A549 (cell line): Measurements from ENCODE around the gene ZC3H12C. TPM values are rescaled to one million over a fixed set of nuclear protein-coding genes. Genes with fewer than 3 reads are reported as not detected.

Experiments
- ATAC-seq, 2 experiments: fragments of 200-7000 bp in 1 of 2; fragments of >200 bp in 1 of 2; cut with Nextera tagmentation in 1 of 2; cut with Tn5 transposase in 1 of 2; 3 replicates each; pipeline versions ENCODE4 v1.8.0 to v1.9.1; 2018 to 2020; ENCODE audit warnings: mild to moderate bottlenecking in 1 of 2, moderate library complexity in 1 of 2
- CTCF ChIA-PET: fragments of 300-600 bp; sonication (Branson Sonifier 250); formaldehyde crosslinking; extraction: SDS; loops from one replicate; lab custom pipeline; 2021; ENCODE audit warnings: antibody characterized with exemption, inconsistent platforms; lab: Yijun Ruan, JAX
- POLR2A ChIA-PET: fragments of 350-600 bp; formaldehyde crosslinking; extraction: SDS; loops from one replicate; lab custom pipeline; 2021; ENCODE audit warnings: antibody characterized with exemption, inconsistent platforms; lab: Yijun Ruan, JAX
- DNase-seq, 2 experiments: peaks; one replicate each; pipeline versions ENCODE4 v3.0.0 to v3.0.0-alpha.2; 2011 to 2016; ENCODE audit warnings: low read depth in 1 of 2, low spot score in 1 of 2
- FAIRE-seq: peaks from 2 replicates; lab custom pipeline; 2011; peaks lifted over from hg19 to GRCh38; lab: Jason Lieb, UNC
- H3K27ac ChIP-seq, 2 experiments: fragments of >200 bp; sonication (Bioruptor Twin); formaldehyde crosslinking; 3 replicates each; pipeline ENCODE4 v1.5.1; 2016 to 2017
- H3K4me1 ChIP-seq: fragments of >200 bp; sonication (Bioruptor Twin); formaldehyde crosslinking; 3 replicates; pipeline ENCODE4 v1.6.1; 2016
- H3K4me2 ChIP-seq: fragments of >200 bp; sonication (Bioruptor Twin); formaldehyde crosslinking; 3 replicates; pipeline ENCODE4 v1.6.1; 2016
- H3K4me3 ChIP-seq: fragments of >200 bp; sonication (Bioruptor Twin); formaldehyde crosslinking; 3 replicates; pipeline ENCODE4 v1.5.1; 2016
- H3K9me3 ChIP-seq: fragments of >200 bp; sonication (Bioruptor Twin); formaldehyde crosslinking; 3 replicates; pipeline ENCODE4 v1.6.1; 2016
- ATOH8 ChIP-seq: fragments of 250-450 bp; sonication (Bioruptor Pico); IDR thresholded peaks from 2 replicates; pipeline ENCODE4 v1.5.0; 2020; ENCODE audit warnings: low read depth, mild to moderate bottlenecking, moderate library complexity
- CBX8 ChIP-seq: fragments of 200-600 bp; sonication (generic); IDR thresholded peaks from 2 replicates; pipeline ENCODE4 v1.6.1; 2016
- CHD2 ChIP-seq: fragments of 150-350 bp; IDR thresholded peaks from 2 replicates; pipeline ENCODE4 v1.6.1; 2014; ENCODE audit warnings: low read length; ENCODE audit not compliant: partially characterized antibody
- EHF ChIP-seq: fragments of 250-450 bp; sonication (Bioruptor Pico); IDR thresholded peaks from 2 replicates; pipeline ENCODE4 v1.5.0; 2020; ENCODE audit warnings: mild to moderate bottlenecking
- EP300 ChIP-seq, 2 experiments: fragments of >200 bp; sonication (Bioruptor Twin); formaldehyde crosslinking; IDR thresholded peaks; 2 replicates in 1 of 2; 3 replicates in 1 of 2; pipeline ENCODE4 v1.6.1; 2016 to 2017
- HDAC2 ChIP-seq: fragments of 200-600 bp; sonication (generic); IDR thresholded peaks from 2 replicates; pipeline ENCODE4 v1.6.1; 2016
- HEYL ChIP-seq: fragments of 250-450 bp; sonication (Bioruptor Pico); IDR thresholded peaks from 2 replicates; pipeline ENCODE4 v1.8.0; 2021; ENCODE audit warnings: mild to moderate bottlenecking, moderate library complexity
- HMGXB4 ChIP-seq: fragments of 250-450 bp; sonication (Bioruptor Pico); IDR thresholded peaks from 2 replicates; pipeline ENCODE4 v1.5.0; 2021; ENCODE audit warnings: mild to moderate bottlenecking, moderate library complexity, borderline replicate concordance
- HOXA7 ChIP-seq: fragments of 250-450 bp; sonication (Bioruptor Pico); IDR thresholded peaks from 2 replicates; pipeline ENCODE4 v1.5.0; 2020; ENCODE audit warnings: mild to moderate bottlenecking, moderate library complexity
- HOXB13 ChIP-seq: fragments of 250-450 bp; sonication (Bioruptor Pico); IDR thresholded peaks from 2 replicates; pipeline ENCODE4 v1.5.0; 2020; ENCODE audit warnings: low read depth, mild to moderate bottlenecking, moderate library complexity
- HOXB5 ChIP-seq: fragments of 250-450 bp; sonication (Bioruptor Pico); IDR thresholded peaks from 2 replicates; pipeline ENCODE4 v1.5.0; 2020; ENCODE audit warnings: mild to moderate bottlenecking, moderate library complexity
- JUN ChIP-seq, 2 experiments: fragments of >200 bp; sonication (Bioruptor Twin); formaldehyde crosslinking; IDR thresholded peaks; 2 replicates in 1 of 2; 3 replicates in 1 of 2; pipeline ENCODE4 v1.6.1; 2016 to 2017
- KDM5A ChIP-seq: fragments of 200-600 bp; sonication (generic); IDR thresholded peaks from 2 replicates; pipeline ENCODE4 v1.6.1; 2016; ENCODE audit warnings: antibody characterized with exemption, mild to moderate bottlenecking
- MAX ChIP-seq: IDR thresholded peaks from 2 replicates; pipeline ENCODE4 v1.6.1; 2012
- MAZ ChIP-seq: fragments of 150-350 bp; IDR thresholded peaks from 2 replicates; pipeline ENCODE4 v1.6.1; 2014; ENCODE audit warnings: antibody characterized with exemption, low read depth, low read length, borderline replicate concordance
- REST ChIP-seq: fragments of 200-600 bp; sonication (generic); IDR thresholded peaks from 2 replicates; pipeline ENCODE4 v1.6.1; 2016; ENCODE audit warnings: antibody characterized with exemption, mild to moderate bottlenecking, moderate library complexity
- RNF2 ChIP-seq: fragments of 200-600 bp; sonication (generic); IDR thresholded peaks from 2 replicates; pipeline ENCODE4 v1.6.1; 2016; ENCODE audit warnings: low read depth, mild to moderate bottlenecking, antibody characterized with exemption, moderate library complexity, borderline replicate concordance
- TP53 ChIP-seq: fragments of 250-450 bp; sonication (Bioruptor Pico); IDR thresholded peaks from 2 replicates; pipeline ENCODE4 v1.5.0; 2021; ENCODE audit warnings: mild to moderate bottlenecking, moderate library complexity
- WGBS: methylation state at CpG from one replicate; pipeline ENCODE4 v1.1.6; 2017; ENCODE audit errors: missing lambda C conversion rate; 5-methylcytosine and 5-hydroxymethylcytosine counted together
- polyA plus RNA-seq, 4 experiments: library from polyadenylated mRNA; depleted of rRNA in 3 of 4; stranded (reverse); fragments of >200 nt; fragmentation: RNase III in 1 of 4; extraction: RNeasy Plus Mini Kit Qiagen cat#74134 plus additional on column Dnase treatment in 1 of 4; gene quantifications; 2 replicates in 3 of 4; 3 replicates in 1 of 4; pipeline ENCODE4 v1.2.3, GENCODE V29; 2011 to 2017

The ZC3H12C gene
- polyA plus RNA-seq, 2 of the 4 experiments (the other 2 are of a cell fraction): 3.1 to 12.4 TPM

- TF ChIP-seq HMGXB4 (CRISPR knock-in tag) (no peak), TP53 (CRISPR knock-in tag) (no peak), EP300 (IDR thresholded peaks at IDR 0.05) (peak; percentile 98 to 100), CHD2 (no peak), MAZ (no peak)
These were observed 103.1 kb downstream of the ZC3H12C start (continued) for GRCh38 chr11:110196241-110196754.

- WGBS: 71% methylated on average over 9 of the region's 9 CpGs
- Histone ChIP-seq H3K4me2 (peak overlapping the region; percentile 82), H3K4me1 (peaks cover 79% of the 10 kb centered on the region), H3K4me3 (no peak overlapping the region), H3K27ac (peak overlapping the region; percentile 92 to 98), H3K9me3 (peaks cover 5% of the 10 kb centered on the region; the same call in 1 of the 3 replicates)
- no peak for ATAC-seq
- no peak for FAIRE-seq
- ChIA-PET POLR2A (interaction anchor here (1.5 kb wide), 1 partner anchor 104 kb away, joined by 6 read pairs; the partner anchor contains the start of gene ZC3H12C), CTCF (interaction anchor here (1.2 to 4.4 kb wide), 5 partner anchors 22 to 180 kb away, joined by 3 to 27 read pairs (median 5); no protein-coding TSS in a partner anchor)
- no peak for DNase-seq
- no peak for TF ChIP-seq REST
- TF ChIP-seq HOXB13: peak; percentile 93
- TF ChIP-seq EHF (CRISPR knock-in tag): 0 out of 2 replicates have a peak, but pooled peaks have one; percentile 66
- TF ChIP-seq CBX8: no peak
- TF ChIP-seq MAX: no peak
- TF ChIP-seq HEYL (CRISPR knock-in tag): no peak
- TF ChIP-seq HDAC2: no peak
- TF ChIP-seq ATOH8 (CRISPR knock-in tag): peak; percentile 76
- TF ChIP-seq RNF2: no peak
- TF ChIP-seq HOXB5 (CRISPR knock-in tag): peak; percentile 81
- TF ChIP-seq KDM5A: no peak
- TF ChIP-seq JUN (IDR thresholded peaks at IDR 0.05): no peak
- peak; percentile 74; the same call in 1 of the 2 replicates for TF ChIP-seq HOXA7 (CRISPR knock-in tag)
- TF ChIP-seq CHD2: no peak
These were observed 103.8 kb downstream of the ZC3H12C start for GRCh38 chr11:110196884-110197420.
